Eye (tissue), 1 donor: ENCODE data around the gene CDH5.

Experiments used
- DNase-seq: peaks from one replicate; pipeline ENCODE4 v3.0.0-alpha.2; 2015

The CDH5 gene

DNA sequence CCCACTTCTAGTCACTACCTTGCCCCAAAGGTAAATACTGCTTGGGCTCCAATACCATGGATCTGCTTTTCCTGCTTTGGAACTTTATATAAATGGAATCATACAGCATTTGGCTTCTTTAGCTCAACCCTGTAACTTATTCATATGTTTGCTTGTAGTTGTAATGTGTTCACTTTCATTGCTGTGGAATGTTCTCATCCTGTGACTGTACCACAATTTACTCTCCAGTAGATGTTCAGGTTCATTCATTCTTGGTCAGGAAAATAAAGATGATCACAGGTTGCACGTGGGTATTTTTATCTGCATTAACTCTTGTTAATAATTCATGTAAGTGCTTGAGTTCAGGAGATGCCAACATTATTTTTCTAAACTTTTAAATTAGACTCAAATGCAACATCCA, 53.9 kb downstream of the CDH5 start:
- no peak for DNase-seq

DNA sequence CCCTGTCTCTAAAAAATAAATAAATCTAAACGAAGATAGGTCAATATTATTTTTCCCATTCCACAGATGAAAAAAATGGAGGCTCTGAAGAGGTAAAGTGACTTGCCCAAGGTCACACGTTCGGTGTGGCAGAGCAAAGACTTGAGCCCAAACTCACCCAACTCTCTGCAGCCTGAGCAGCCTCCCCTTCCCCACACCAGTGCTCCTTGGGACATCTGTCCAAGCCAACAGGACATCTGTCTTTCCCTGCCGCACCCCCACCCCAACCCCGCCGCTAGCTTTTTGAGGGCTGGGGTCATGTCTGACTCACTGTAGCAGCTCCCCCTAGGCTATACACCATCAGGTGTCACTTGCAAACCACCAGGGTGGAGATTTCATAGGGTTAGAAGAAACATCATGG, 55.4 kb downstream of the CDH5 start:
- DNase-seq = no peak

DNA sequence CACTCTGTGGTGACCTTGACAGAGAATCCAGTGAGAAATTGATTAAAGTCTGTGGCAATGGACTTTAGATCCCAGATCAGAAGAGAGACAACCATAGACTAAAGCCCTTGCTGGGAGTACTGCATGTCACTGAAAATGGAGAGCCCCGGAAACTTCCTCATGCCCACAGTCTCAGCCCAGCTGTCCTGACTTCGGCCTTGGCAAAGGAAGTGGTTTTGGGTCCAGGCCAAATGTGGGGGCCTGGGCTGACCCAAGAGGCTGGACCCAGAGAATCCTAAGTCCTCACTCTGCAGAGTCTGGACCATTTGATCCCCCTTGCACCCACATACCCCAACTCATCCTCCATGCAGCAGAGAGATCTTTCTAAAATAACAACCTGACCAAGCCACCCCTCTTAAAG, 55.9 kb downstream of the CDH5 start:
- DNase-seq = no peak

DNA sequence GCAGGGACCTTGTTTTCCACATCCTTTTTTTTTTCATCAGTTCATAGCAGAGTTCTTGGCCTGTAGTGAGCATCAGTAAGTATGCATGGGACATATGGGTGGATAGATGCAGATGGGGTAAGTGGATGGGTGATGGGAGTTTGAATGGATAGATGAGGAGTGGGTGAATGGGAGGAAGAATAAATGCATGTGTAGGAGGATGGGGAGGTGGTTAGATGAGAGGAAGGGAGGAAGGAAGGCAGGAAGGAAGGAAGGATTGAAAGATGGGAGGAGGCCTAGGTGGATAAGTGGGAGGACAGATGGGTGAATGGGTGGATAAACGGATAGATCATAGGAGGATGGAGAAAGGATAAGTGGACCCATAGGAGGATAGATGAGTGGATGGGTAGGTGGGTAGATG, 56.7 kb downstream of the CDH5 start:
- no peak for DNase-seq

DNA sequence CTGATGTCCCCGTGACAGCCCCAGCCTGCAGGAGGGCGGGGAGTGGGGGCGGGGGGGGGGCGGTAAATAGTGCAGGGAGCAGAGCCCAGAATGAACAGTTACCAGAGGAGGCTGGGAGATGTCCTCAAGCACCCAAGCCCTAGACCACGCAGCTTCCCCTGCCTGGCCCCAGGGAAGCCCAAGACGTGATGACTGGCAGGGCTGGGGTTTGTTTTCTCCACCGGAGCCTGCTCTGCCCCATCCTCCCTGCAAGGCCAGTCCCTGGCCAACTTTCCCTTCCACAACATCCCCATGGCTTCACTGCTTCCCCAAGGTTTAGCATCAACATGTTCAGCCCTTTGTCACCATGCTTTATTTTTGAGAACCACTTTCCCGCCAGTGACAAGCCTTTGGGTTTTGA, 59.2 kb downstream of the CDH5 start:
- peak; percentile 18 for DNase-seq

DNA sequence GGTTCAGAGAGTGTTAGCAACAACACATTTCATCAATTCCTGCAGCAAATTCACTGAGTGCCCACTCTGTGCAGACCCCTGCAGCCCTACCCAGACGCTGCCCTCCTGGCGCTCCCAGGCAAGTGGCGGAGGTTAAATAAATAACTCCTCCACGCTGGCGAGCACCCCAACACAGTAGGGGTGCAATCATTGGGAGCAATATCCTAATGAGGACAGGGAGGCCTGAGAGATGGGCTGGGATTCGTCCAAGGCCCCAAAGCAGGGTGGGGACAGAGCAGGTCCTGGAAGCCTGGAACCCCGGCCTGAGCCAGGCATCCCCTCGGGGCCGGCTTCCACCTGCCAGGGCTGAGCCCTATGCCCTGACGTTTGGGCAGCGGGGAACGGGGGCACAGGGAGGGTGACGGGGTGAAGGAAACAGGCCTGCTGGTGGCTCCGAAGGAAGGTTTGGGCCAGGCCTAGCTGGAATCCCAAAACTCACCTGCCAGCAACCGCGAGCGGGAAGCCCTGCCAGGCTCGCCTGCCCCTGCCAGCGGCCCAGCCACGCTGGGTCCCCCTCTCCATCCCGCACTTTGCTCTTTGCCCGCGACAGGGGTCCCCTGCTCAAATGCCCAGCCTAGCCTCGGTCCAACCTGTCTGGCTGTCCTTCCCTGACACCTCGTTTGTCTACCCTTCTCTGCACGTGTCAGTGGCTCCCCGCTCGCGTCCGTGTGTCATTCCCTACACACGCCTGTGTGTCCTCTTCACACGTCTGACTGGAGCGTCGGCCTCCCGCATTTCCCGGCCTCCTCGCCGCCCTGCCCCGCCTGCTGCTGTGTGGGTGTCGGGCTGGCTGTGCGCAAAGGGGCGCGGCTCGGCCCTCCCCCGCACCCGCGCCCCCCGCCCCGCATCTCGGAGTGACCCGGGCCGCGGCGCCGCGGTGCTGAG, 59.9 kb downstream of the CDH5 start:
- peak; percentile 73 for DNase-seq

DNA sequence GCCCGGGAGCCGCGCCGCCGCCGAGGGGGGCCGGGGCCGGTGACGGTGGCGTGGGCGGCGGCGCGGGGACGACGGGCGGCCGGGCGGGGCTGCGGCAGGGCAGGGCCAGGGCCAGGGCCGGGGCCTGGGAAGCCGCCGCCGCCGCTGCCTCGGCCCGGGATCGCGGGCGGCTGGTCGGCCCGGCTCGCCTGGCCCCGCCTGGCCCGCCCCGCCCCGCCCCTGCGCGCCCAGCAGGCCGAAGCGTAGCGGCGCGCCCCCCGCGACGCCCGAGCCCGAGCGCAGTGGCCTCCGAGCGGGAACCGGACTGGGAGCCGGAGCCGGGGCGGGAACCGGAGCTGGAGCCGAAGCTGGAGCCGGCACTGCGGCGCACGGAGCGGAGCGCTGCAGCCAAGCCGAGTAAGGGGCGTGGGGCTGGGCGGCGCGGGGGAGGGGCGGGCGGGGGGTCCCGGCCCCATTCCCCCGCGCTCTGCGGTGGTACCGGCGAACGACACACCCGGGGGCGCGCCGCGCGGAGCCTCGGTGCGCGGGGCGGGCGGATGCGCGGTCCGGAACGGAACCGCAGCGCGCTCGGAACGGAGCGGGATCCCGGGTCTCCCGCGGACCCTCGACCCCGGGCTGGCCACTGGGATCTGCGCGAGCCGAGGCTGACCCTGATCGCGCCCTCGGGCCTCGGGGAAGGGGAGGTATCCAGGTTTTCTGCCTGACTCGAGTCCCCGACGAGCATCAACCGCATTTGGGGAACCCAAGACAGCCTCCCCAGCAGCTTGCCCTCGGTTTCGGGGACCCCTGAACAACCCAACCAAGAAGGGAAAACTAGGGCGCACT, 60.8 kb downstream of the CDH5 start, which contains the start of gene BEAN1:
TSS of gene BEAN1 (plus strand) at position 260 of the 825 bp plus-strand sequence. CDS start 10,382 bp downstream, outside the sequence.
- peak; percentile 71 for DNase-seq

DNA sequence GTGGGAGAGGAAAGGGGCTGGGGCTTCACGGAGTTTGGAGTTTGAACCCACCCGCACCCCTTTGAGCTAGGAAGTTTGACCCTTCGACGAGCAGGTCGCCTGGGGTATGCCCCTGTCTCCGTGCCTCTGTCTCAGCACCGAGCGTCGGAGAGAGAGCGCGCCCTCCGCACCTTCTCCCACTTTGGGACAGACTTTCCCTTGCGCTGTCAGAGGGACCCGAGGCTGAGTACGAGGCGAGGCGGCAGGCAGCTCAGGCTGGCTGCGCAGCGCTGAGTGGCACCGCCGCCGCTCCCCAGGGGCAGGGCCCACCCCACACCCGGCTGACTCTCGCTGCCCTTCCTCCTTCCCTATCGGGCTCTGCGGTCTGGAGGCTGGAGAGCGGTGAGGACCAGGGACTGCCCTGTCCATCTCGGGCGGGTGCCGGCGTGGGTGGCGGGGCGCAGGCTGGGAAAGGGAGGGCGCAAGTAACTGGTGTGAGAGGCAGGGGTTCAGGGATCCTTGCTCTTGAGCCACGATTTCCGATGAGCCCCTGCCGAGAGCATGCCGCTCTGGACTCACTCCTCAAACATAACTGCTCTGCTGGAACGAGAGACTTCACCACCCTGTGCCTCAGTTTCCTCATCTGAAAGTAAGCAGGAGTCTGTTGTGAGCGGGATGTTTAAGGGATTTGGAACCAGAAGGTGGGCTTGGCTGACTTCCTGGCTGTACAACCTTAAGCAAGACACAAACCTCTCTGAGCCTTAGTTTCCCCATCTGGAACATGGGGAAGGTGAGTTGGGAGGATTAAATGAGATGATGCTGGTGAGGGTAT, 61.6 kb downstream of the CDH5 start:
- peak; percentile 60 for DNase-seq

DNA sequence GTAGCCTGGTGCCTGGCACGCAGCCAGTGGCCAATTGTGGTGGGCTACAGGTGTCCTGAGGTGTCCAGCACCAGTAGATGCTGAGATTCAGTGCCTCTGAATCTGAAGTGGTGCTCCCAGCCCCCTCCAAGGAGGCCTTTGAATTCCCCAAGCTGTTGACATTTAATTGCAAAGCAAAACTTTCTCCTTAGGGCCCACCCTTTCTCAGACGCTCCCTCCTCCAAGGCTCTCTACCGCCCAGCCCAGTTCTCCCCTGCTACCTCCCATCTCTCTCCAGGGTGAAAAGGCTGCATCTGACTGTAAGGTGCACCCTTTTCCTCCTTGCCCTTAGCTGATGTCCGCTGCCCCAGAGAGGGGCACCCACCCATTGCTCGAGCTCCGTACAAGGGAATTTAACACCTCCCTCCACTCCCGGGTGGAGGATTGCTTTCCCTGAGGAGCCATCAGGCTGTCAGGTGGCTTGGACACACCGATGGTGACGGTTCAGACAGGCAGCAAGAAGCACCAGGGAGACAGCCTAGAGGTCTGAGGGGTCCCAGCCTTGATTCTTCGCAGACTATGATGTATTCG, 62.3 kb downstream of the CDH5 start:
- DNase-seq = peak; percentile 15

DNA sequence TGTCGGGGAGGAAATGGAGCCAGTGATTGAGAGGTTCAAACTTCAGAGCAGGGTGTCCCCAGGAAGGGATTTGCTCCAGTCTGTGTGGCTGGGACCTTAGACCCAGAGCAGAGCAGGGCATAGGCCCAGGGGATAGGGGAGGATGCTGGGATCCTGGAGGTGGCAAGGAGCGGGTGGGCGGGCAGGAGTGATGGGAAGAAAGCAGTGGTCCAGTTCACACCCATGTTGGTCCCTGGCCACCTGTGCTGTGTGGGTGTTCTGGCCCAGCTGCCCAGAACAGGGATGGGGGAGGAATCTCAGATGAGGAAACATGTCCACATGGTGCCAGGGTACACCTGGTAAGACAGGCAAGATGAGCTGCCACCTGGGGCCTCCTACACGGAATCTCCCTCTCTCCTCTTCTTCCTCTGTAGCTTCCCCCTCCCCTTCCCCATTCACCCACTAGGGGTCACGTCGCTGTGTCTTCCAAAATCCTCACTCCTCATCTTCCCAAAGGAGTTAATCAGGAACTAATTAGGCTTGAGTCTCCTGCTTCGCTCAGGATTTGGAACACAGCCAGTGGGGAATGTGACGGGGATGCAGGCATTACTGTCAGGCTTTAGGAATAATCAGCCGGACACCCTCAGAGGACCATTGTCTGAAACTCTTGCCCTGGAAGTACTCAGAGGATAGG, 62.9 kb downstream of the CDH5 start:
- DNase-seq = peak; percentile 26

DNA sequence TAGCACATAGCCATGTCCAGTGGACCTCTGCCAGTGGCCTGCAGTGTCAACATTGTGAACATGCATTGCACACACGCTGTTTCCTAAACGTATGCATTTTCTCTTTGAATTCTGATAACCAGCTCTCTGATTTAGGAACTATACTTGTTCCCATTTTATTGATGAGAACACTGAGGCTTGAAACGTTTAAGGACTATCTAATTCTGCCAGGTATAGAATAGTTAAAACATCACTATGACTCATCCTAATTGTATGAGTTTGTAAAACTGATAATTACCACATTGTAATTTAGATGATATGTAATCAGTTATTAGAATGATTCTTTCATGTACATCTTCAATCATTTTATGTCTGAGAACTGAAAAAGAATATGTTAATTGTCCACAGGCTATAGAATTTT, 63.7 kb downstream of the CDH5 start:
- DNase-seq = no peak

DNA sequence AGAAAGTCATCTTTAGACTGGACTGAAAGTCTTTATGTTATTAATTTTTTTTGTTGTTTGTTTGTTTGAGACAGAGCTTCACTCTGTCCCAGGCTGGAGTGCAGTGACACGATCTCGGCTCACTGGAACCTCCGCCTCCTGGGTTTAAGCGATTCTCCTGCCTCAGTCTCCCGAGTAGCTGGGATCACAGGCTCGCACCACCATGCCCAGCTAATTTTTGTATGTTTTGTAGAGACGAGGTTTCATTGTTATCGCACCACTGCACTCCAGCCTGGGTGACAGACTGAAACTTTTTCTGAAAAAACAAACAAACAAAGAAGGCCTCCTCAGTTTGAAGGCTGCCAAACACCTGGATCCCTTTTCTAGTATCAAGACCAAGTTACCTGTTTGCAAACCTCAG, 65.3 kb downstream of the CDH5 start:
- no peak for DNase-seq

DNA sequence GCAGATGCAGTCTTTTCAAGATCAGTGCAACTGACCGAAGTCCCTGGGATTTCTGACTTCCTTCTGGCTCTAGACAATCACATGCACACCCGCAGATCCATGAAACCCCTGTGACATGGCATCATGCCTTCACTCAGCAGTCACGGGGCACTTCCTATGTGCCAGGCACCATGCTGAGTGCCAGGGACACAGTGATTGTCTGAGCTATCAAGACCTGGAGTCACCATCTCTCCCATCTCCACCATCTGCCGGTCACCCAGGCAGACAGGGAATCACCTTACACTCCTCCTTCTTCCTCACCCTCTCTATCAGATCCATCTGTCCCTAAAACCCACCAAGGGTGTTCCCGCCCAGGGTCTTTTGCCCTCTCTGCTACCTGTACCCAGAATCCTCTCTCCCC, 65.9 kb downstream of the CDH5 start:
- DNase-seq = no peak

DNA sequence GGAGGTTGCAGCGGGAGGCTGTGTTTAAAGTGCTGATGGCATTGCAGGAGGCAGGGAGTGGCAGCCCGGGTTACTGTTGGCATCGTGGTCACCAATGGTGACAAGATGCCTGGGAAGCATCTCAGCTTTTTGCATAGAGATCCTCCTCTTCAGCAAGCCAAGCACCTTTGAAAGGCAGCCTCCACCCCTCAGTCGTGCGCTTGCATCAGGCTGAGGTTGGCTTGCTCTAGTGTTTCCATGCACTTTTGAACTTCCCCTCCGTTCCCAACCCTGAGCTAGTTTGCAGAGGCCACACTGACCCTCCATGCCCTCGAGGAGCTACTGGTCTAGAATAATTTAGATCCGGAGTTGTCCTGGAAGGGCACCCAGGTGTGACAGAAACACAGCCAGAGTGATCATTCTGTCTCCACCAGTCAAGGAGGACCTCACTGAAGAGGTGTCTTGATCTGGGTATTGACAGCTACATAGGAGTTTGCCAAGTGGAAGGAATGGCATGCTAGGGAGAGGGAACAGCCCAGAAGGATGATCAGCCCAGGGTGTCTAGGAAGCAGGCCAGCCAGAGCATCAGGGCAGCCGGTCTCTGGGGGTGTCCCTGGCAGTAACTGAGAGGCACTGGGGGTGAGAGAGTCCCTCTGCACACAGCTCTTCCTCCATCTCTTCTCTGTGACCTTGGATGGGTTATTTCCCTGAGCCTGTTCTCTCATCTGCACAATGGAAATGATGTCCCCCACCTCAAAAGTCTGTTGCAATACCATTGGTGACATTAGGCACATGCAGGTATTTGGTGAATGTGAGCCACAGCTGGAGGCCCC, 68.3 kb downstream of the CDH5 start:
- DNase-seq = no peak

DNA sequence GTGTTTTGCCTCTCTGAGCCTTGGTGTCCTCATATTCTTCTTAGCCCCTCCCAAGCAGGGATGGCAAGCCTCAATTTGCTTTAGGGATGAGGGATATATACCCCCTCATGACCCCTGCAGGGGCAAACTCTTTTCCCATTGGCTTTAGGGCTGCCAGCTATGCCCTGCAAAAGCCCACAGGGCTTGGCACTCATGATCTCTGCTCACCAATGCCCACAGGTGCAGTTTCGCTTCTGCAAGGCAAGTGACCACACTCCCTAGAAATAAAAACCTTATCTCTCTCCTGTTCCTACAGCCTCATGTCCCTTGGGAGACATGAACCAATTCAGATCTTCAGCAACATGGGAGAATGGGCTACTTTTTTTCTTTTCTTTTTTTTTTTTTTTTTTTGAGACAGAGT, 69.4 kb downstream of the CDH5 start:
- no peak for DNase-seq

DNA sequence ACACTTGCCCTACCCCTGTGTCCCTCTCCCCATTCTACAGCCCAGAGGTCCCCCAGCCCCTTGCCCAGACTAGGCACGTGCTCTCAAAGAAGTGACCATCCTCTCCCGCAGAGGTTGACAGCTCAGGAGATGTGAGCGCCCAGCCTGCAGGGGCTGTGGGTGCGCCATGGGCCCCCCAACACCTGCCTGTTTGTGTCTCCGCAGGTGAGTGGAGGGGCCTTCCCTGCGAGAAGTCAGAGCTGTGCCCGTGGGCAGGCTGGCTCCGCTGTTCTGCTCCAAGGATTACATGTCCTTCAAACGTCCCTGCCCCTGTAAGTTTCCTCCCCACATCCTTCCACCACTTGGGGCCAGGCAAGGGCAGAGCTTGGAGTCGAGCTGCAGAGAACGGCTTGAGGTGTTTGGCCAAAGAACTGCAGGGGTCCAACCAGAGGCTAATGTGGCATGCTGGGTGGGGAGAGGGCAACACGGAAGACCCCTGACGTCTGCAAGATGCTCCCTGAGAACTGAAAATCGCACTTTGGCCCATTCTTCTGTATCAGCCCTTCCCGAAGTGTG, 71.0 kb downstream of the CDH5 start:
- no peak for DNase-seq

DNA sequence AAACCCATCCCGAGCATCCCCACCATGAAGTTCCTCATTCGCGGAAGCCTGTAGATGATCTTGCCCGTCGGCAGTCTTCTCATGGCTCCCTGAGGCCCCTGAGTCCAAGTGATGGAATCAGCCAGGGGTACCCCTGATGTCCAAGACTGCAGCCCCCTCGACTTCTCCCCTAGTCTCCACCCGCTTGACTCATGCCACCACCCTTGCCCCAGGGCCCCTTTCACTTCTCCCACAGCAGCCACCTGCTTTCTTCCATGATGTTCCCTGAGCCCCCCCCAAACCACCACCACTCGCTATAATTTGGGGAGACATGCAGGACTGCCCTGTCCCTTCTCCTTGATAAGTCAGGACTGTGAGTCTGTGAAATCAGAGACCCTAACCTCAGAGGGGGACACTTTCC, 72.0 kb downstream of the CDH5 start:
- DNase-seq = no peak

DNA sequence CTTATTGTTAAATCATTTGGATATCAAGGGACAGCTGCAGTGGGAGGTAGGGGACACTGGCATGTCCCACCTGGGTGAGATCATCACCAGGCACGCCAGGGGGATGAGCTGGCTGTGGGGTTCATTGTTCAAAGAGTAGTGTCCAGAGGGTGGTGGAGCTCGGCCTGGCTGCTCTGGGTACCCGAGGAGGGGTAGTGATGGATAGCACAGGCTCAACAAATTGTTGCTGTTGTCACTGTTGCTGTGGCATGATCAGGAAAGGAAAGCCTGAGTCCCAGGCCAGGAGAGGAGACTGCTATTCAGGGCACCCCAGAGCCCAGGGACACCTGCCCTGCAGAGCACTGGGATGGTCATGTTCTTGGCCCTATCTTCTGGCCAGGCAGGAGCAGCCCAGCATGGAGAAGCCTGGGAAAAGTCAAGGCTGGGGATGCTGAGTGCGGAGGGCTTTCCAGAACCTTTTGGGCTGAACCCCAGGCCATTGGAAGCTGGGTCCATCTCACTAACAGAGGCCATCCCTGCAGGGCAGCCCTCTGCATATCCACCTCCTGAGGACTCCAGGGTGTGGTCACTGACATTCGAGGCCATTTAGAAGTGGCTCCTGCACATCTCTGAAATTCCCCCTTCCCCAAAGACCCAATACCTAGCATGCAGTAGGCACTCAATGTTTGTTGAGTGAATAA, 72.7 kb downstream of the CDH5 start:
- DNase-seq = no peak

DNA sequence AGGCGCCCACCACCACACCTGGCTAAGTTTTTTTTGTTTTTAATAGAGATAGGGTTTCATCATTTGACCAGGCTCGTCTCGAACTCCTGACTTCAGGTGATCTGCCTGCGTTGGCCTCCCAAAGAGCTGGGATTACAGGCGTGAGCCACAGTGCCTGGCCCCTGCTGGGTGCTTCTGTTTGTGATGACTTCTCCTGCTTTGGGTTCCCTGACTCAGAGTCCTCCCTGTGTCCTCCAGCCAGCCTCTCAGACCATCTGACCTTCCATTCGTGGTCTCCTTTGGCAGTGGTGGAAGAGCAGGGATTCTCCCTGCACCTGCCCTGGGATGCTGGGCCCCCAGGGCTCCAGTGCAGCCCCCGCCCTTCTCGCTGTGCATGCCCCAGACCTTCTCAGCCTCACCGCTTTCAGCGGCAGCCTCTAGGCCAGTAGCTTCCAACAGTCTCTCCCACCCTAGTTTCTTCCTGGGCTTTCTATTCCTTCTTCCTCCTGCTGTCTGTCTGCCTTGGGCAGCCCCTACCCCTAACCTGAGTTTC, 73.8 kb downstream of the CDH5 start:
- DNase-seq = no peak

DNA sequence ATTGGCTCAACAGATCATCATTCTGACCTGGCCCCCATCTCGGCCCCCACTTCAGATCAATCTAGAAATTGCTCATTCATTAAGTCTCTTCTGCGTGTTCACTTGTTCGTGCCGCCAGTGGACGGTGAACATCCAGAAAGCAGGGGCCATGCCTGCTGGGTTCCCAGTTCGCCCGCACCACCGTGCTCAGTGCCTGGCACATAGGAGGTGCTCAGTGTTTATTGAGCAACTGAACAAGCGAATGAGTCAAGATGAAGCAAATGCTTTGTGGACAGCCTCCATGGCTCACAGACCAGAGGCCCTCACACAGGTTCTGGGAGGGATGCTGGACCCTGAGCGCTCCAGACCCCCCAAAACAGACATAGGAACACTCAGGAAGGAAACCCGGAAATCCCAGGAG, 74.5 kb downstream of the CDH5 start:
- no peak for DNase-seq
